ELF-1 (cell line): ENCODE results near the gene ITGA3.

Experiments used
- DNase-seq: peaks from one replicate; pipeline ENCODE4 v3.0.0-alpha.2; 2016; ENCODE audit warnings: low read depth, low spot score

Gene ITGA3

GRCh38 chr17:50108556-50108955, 52.6 kb downstream of the ITGA3 start:
- no peak for DNase-seq

GRCh38 chr17:50109207-50109606, 53.3 kb downstream of the ITGA3 start:
- no peak for DNase-seq

DNA sequence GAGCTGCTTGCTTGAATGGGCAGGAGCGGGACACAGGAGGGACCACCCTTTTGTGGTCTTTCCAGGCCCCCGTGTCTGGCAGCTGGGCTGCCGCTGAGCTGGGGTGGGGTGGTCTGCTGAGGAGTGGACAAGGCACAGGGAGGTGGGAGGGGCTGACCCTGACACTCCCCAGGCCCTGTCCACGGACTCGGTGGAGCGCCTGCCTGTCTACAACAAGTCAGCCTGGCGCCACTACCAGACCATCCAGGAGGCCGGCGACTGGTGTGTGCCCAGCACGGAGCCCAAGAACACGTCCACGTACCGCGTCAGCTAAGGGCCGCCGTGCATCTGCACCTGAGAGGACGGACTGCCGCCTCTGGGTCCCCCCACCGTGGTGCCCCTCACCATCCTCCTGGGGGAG, 53.9 kb downstream of the ITGA3 start:
- no peak for DNase-seq

- no peak for DNase-seq
Observed at GRCh38 chr17:50110591-50111349, 54.9 kb downstream of the ITGA3 start.

DNA sequence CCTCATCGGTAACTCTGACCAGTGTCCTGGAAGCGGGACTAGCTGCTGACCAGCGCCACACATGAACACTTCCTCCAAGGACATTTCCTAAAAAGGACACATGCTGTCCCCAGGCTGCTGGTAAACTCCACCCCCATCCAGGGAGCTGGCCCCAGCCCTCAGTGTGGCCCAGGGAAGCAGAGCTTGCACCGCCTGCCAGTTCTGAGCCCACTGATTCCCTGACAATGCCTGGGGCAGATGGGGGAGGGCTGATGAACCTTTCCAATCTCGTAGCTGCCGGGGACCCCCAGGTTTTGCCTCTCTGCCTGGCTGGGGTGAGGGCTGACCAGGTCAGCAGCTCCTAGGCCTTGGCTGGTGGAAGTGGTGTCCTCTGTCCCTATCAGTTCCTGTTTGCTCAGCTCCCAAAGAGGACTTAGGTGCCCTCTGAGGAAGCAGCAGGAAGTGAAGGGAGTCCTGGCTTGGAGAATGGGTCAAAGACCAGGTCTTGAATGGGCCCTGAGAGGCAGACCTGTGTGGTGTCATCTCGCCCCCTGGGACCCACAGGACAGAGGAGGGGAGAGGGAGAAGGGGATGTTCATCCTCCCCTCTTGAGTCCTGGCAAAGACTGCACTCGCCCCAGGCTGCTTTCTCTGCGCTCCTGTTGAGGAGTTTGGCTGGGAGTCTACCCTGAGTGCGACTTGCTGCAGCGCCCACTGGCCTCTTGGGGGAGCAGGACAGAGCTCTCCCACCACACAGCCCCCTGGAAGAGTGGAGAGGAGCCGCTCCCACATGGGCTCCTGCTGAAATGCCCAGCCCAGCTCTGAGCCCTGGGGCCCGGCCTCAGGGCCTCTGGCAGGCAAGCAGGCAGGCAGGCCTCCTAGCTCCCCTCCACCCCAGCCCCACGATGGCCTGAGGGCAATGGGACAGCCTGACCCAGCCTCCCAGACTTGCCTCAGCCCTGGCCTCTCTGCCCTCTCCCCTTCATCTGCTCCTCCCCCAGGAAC, 56.1 kb downstream of the ITGA3 start:
- DNase-seq: peak; percentile 81

GRCh38 chr17:50112694-50113093, 56.8 kb downstream of the ITGA3 start:
- no peak for DNase-seq

- DNase-seq: no peak
Observed at GRCh38 chr17:50113624-50114320, 57.9 kb downstream of the ITGA3 start.

GRCh38 chr17:50114401-50114800, 58.5 kb downstream of the ITGA3 start:
- DNase-seq: no peak

DNA sequence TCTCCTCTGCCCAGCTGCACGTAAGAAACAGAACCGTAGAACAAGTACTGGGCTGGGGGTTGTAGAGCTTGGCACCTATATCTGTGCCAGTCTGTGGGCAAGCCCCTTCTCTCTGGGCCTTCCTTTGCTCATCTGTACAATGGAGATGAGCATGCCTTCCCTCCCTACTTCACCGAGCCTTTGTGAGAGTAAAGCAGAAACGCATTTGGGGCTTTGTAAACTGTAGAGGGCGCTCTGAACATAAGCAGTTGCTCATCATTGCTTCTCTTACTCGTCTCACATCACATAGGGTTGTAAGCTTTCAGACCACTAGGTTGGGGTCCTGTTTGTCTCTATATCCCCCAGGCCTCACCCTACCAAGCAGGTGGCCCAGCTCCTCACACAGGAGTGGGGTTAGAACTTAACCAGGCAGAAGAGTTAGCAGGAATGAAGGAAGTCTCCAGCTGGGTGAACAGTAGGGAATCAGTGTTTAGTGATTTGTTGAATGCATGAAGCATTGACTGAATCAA, 59.0 kb downstream of the ITGA3 start:
- peak; percentile 80 for DNase-seq

- no peak for DNase-seq
Observed at GRCh38 chr17:50115756-50116155, 59.8 kb downstream of the ITGA3 start.

- peak; percentile 90 for DNase-seq
Observed at GRCh38 chr17:50117202-50118051, 61.5 kb downstream of the ITGA3 start.

DNA sequence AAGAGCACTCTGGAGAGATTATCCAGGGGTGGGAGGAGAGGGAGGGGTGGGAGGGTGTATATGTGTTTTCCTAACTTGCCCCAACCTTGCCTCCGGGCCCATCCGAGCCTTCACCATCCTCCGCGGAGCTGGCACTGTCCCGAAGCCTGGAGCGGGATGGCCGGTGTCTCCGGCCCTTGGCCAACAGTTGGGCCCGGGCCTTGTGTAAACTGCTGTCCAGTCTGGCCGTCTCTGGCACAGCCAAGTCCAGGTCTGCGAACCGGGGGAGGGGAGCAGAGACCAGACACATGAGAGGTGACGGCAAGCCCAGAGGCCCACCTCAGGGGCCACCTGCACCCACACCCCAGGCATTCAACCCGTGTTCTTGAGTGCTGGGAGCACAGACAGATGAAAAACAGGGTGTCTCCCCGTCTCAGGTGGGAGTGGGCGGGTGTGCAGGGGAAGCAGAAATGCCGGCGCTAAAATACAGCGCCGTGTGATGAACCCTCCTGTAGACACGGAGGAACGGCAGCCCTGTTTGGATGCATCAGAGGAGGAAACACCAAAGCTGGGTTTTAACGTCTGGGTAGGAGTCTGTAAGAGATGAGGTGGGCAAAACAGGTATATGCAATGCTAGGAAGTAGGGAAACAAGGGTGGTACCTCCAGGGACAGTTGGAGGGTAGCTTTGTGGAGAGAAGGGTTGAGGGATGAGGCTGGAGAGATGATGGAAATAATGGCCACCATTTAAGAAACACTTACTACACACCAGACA, 62.3 kb downstream of the ITGA3 start:
- no peak for DNase-seq

DNA sequence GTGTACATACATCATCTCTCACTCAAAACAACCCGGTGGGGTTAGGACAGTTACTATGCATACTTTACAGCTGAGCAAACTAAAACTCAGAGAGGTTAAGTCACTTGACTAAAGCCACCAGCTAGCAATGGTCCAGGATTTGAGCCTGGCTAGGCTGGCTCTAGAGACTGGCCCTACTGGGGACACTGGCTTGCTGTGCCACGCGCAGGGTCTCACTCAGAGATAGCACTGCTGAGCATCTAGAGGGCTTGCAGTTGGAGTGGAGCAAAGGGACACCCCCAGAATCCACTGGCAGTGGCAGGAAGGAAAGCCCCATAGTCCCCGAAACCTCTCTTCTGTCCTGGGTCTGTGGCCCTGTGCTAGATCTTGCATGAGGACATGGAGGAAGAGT, 62.9 kb downstream of the ITGA3 start:
- DNase-seq: no peak

- no peak for DNase-seq
Observed at GRCh38 chr17:50120475-50121253, 64.8 kb downstream of the ITGA3 start.

GRCh38 chr17:50122945-50123344, 67.0 kb downstream of the ITGA3 start:
- DNase-seq: peak; percentile 61

GRCh38 chr17:50123649-50124349, 67.9 kb downstream of the ITGA3 start:
- DNase-seq: peak; percentile 76

GRCh38 chr17:50125420-50125997, 69.6 kb downstream of the ITGA3 start:
- no peak for DNase-seq

GRCh38 chr17:50127697-50128361, 71.9 kb downstream of the ITGA3 start:
- DNase-seq: peak; percentile 23
